Right atrium auricular region (tissue), 2 donors: ENCODE measurements around the gene FRMPD4. TPM values are rescaled to one million over a fixed set of nuclear protein-coding genes. Genes with fewer than 3 reads are reported as not detected.

Source experiments
- DNase-seq: peaks from one replicate; pipeline ENCODE4 v3.0.0-alpha.2; 2019; ENCODE audit warnings: low spot score
- H3K27ac ChIP-seq, 2 donors: fragments of 200-600 bp; sonication (generic); 1 replicate in 1 of 2; 2 replicates in 1 of 2; pipeline ENCODE4 v1.5.1; 2016 to 2019
- H3K27me3 ChIP-seq, 2 donors: fragments of 200-600 bp; sonication (generic); one replicate each; pipeline versions ENCODE4 v1.5.1 to v1.6.0; 2017 to 2019
- H3K36me3 ChIP-seq: fragments of 200-600 bp; sonication (generic); one replicate; pipeline ENCODE4 v1.5.1; 2016
- H3K4me1 ChIP-seq, 2 donors: fragments of 200-600 bp; sonication (generic); one replicate each; pipeline versions ENCODE4 v1.5.1 to v1.6.0; 2017 to 2019
- H3K4me3 ChIP-seq, 2 donors: fragments of 200-600 bp; sonication (generic); 1 replicate in 1 of 2; 2 replicates in 1 of 2; pipeline ENCODE4 v1.5.1; 2017 to 2019; ENCODE audit warnings: mild to moderate bottlenecking in 1 of 2, moderate library complexity in 1 of 2
- H3K9me3 ChIP-seq, 2 donors: fragments of 200-600 bp; sonication (generic); one replicate each; pipeline ENCODE4 v1.5.1; 2019
- total RNA-seq, 2 donors: library from RNA; depleted of rRNA; stranded (reverse); fragments of >200 nt; gene quantifications; one replicate each; pipeline ENCODE4 v1.1.0, GENCODE V29; 2016
- TF ChIP-seq, protein P1 (sequence below), 2 donors: fragments of 200-600 bp; sonication (generic); IDR thresholded peaks; one replicate each; pipeline ENCODE4 v1.5.1; 2019; ENCODE audit warnings: antibody characterized with exemption in 2 of 2

FRMPD4 gene
- total RNA-seq, 2 donors from 2014 or later: 1.2 to 1.3 TPM

DNA sequence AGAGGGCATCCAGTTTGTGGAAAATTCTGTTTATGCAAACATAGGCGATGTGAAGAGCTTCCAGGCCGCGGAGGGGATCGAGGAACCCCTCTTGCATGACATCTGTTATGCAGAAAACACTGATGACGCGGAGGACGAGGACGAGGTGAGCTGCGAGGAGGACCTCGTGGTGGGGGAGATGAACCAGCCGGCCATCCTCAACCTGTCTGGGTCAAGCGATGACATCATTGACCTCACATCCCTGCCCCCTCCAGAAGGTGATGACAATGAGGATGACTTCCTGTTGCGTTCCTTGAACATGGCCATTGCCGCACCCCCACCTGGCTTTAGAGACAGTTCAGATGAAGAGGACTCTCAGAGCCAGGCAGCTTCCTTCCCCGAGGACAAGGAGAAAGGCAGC lies 578.3 kb downstream of the FRMPD4 start:
- Histone ChIP-seq H3K27me3 (no peaks in the 10 kb centered on the region), H3K4me3 (no peak overlapping the region), H3K4me1 (no peaks in the 10 kb centered on the region), H3K27ac (no peak overlapping the region), H3K9me3 (no peaks in the 10 kb centered on the region), H3K36me3 (no peaks in the 10 kb centered on the region)
- DNase-seq: no peak
- TF ChIP-seq, protein P1, sequence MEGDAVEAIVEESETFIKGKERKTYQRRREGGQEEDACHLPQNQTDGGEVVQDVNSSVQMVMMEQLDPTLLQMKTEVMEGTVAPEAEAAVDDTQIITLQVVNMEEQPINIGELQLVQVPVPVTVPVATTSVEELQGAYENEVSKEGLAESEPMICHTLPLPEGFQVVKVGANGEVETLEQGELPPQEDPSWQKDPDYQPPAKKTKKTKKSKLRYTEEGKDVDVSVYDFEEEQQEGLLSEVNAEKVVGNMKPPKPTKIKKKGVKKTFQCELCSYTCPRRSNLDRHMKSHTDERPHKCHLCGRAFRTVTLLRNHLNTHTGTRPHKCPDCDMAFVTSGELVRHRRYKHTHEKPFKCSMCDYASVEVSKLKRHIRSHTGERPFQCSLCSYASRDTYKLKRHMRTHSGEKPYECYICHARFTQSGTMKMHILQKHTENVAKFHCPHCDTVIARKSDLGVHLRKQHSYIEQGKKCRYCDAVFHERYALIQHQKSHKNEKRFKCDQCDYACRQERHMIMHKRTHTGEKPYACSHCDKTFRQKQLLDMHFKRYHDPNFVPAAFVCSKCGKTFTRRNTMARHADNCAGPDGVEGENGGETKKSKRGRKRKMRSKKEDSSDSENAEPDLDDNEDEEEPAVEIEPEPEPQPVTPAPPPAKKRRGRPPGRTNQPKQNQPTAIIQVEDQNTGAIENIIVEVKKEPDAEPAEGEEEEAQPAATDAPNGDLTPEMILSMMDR (IDR thresholded peaks at IDR 0.05): no peak

DNA sequence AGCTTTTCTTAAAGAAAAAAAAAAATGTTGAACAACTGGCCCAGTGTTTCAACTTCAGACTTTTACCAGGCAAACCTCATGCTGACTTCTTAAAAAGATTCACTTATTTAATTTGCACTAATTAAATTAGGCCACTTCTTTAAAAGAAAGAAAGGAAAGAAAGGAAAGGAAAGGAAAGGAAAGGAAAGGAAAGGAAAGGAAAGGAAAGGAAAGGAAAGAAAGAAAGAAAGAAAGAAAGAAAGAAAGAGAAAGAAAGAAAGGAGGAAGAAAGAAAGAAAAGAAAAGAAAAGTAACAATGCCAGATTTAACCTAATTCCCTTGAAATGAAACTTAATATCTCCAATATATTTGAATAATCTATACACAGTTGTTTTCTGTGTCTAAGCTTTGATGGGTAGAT lies 581.6 kb downstream of the FRMPD4 start:
- Histone ChIP-seq H3K9me3 (no peaks in the 10 kb centered on the region), H3K4me1 (no peaks in the 10 kb centered on the region), H3K27ac (no peak overlapping the region), H3K27me3 (no peaks in the 10 kb centered on the region), H3K36me3 (no peaks in the 10 kb centered on the region), H3K4me3 (no peak overlapping the region)
- TF ChIP-seq, protein P1 (IDR thresholded peaks at IDR 0.05): no peak
- no peak for DNase-seq

DNA sequence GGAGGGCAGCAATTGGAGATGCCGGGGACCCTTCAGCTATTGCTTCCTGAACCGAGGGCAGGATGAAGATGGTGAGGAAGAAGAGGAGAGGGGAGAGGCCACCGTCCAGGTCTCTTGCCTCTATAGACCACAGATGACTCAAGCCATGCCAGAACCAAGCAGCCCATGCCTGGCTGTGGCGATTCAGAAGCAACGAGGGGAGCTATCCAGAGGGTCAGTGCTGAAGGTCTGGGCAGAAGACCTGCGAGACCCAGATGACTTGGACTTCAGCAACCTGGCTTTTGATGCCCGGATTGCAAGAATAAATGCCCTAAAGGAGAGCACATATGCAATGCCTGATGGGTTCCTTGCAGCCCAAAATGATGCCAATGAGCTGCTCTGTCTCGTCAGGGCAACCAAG lies 582.8 kb downstream of the FRMPD4 start:
- H3K9me3 ChIP-seq: no peaks in the 10 kb centered on the region
- TF ChIP-seq, protein P1 (IDR thresholded peaks at IDR 0.05): no peak
- no peak for DNase-seq
- no peaks in the 10 kb centered on the region for H3K36me3 ChIP-seq
- H3K27me3 ChIP-seq: no peaks in the 10 kb centered on the region
- no peaks in the 10 kb centered on the region for H3K4me1 ChIP-seq
- H3K4me3 ChIP-seq: no peak overlapping the region
- no peak overlapping the region for H3K27ac ChIP-seq

DNA sequence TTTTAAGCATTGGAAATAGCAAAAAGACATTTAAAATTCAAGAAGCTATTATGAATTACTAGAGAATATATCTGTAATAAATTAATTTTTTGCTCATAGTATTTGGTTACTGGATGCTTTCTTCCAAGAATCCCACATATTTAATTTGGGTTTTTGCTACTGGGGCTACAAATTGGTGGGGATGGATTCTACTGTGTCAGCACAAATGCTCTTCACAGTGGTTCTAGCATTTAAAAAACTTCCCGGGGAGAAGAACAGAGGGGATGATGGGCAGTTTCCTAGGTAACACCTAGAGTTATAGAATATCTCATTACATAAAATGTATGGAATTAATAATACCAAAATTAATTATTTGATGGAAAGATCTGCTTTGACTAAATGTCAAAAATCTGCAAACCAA lies 584.0 kb downstream of the FRMPD4 start:
- Histone ChIP-seq H3K36me3 (no peaks in the 10 kb centered on the region), H3K27ac (no peak overlapping the region), H3K4me3 (no peak overlapping the region), H3K4me1 (no peaks in the 10 kb centered on the region), H3K9me3 (no peaks in the 10 kb centered on the region), H3K27me3 (no peaks in the 10 kb centered on the region)
- no peak for DNase-seq
- TF ChIP-seq, protein P1 (IDR thresholded peaks at IDR 0.05): no peak

DNA sequence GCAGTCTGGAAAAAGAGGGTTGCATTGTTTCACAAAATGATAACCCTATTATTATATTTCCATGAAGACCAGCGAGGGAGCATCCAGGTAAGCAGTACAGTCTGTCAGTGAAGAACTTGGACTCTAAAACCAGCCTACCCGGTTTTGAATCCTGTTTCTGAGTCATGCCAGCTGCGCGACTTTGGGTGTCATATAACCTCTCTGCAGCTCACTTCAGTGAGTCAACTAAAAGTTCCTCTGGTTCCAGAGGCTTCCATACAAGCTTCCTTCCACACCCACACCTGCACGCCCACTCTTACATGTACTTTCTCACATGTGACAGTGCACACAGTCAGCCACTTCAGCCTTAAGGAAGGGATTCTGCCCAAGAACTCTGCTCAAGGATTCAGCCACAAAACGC lies 603.1 kb downstream of the FRMPD4 start:
- H3K27me3 ChIP-seq: no peaks in the 10 kb centered on the region
- TF ChIP-seq, protein P1 (IDR thresholded peaks at IDR 0.05): no peak
- DNase-seq: no peak
- H3K27ac ChIP-seq: no peak overlapping the region
- H3K4me3 ChIP-seq: no peak overlapping the region
- H3K4me1 ChIP-seq: no peaks in the 10 kb centered on the region
- no peaks in the 10 kb centered on the region for H3K36me3 ChIP-seq
- H3K9me3 ChIP-seq: no peaks in the 10 kb centered on the region

DNA sequence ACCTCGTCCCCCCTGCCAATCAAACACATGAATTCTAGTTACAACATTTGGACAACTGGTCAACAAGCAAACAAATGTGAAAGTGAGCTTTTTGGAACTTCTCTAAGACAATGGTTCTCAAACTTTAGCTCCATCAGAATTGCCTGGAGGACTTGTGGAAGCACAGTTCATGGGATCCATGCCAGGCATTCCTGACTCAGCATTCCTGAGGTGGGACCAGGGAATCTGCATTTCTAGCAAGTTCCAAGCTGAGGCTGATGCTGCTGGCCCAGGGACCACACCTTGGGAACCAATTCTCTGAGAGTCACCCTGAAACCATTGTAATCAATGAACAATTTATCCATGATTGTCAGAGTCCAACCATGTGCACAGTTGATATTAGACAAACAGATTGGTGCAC lies 609.2 kb downstream of the FRMPD4 start:
- Histone ChIP-seq H3K27me3 (no peaks in the 10 kb centered on the region), H3K9me3 (peaks cover 0 to 11% of the 10 kb centered on the region in 2 donors), H3K36me3 (no peaks in the 10 kb centered on the region), H3K4me3 (no peak overlapping the region), H3K4me1 (no peaks in the 10 kb centered on the region), H3K27ac (no peak overlapping the region)
- TF ChIP-seq, protein P1 (IDR thresholded peaks at IDR 0.05): no peak
- DNase-seq: no peak
